Astrocyte (in vitro differentiated cells and primary cell): ENCODE results near the gene OLFML3. TPM values are rescaled to one million over a fixed set of nuclear protein-coding genes. Genes with fewer than 3 reads are reported as not detected.

Experiments used
- DNase-seq: peaks from one replicate; pipeline ENCODE4 v3.0.0-alpha.2; 2010; ENCODE audit warnings: low read depth
- FAIRE-seq: peaks from 2 replicates; lab custom pipeline; 2011; peaks lifted over from hg19 to GRCh38; lab: Jason Lieb, UNC
- H2AFZ ChIP-seq: 2 replicates; pipeline ENCODE4 v1.6.0; 2012; ENCODE audit warnings: low read depth, low read length, inconsistent platforms
- H3K27ac ChIP-seq: 2 replicates; pipeline ENCODE4 v1.5.1; 2011; ENCODE audit warnings: low read depth, low read length, inconsistent platforms
- H3K27me3 ChIP-seq: 2 replicates; pipeline ENCODE4 v1.6.0; 2011; ENCODE audit warnings: low read length, inconsistent platforms; ENCODE audit not compliant: insufficient read depth
- H3K36me3 ChIP-seq: 2 replicates; pipeline ENCODE4 v1.5.1; 2011; ENCODE audit warnings: low read length, inconsistent platforms; ENCODE audit not compliant: insufficient read depth
- H3K4me1 ChIP-seq: 2 replicates; pipeline ENCODE4 v1.5.1; 2011; ENCODE audit warnings: low read length, inconsistent platforms; ENCODE audit not compliant: insufficient read depth
- H3K4me2 ChIP-seq: 2 replicates; pipeline ENCODE4 v1.6.0; 2012; ENCODE audit warnings: low read length, inconsistent platforms
- H3K4me3 ChIP-seq: 2 replicates; pipeline ENCODE4 v1.5.1; 2011; ENCODE audit warnings: low read depth, mild to moderate bottlenecking, low read length, inconsistent platforms; ENCODE audit not compliant: insufficient read depth
- H3K79me2 ChIP-seq: 2 replicates; pipeline ENCODE4 v1.6.0; 2012; ENCODE audit warnings: mild to moderate bottlenecking, low read length, inconsistent platforms; ENCODE audit not compliant: insufficient read depth
- H3K9ac ChIP-seq: 2 replicates; pipeline ENCODE4 v1.6.0; 2012; ENCODE audit warnings: mild to moderate bottlenecking, low read length, inconsistent platforms
- H3K9me3 ChIP-seq: 2 replicates; pipeline ENCODE4 v1.5.1; 2012; ENCODE audit warnings: low read depth, mild to moderate bottlenecking, low read length, inconsistent platforms; ENCODE audit not compliant: insufficient read depth
- H4K20me1 ChIP-seq: 2 replicates; pipeline ENCODE4 v1.6.0; 2012; ENCODE audit warnings: low read length, inconsistent platforms; ENCODE audit not compliant: insufficient read depth
- H3K27ac Mint-ChIP-seq: one replicate; pipeline ENCODE4 v1.8.0; 2021; ENCODE audit warnings: mild to moderate bottlenecking, mixed read lengths; ENCODE audit not compliant: unreplicated experiment
- H3K27me3 Mint-ChIP-seq: one replicate; pipeline ENCODE4 v1.8.0; 2021; ENCODE audit warnings: low read depth, mixed read lengths; ENCODE audit not compliant: unreplicated experiment
- H3K36me3 Mint-ChIP-seq: one replicate; pipeline ENCODE4 v1.8.0; 2021; ENCODE audit warnings: low read depth, mixed read lengths; ENCODE audit not compliant: unreplicated experiment
- H3K4me1 Mint-ChIP-seq: one replicate; pipeline ENCODE4 v1.8.0; 2021; ENCODE audit warnings: low read depth, mixed read lengths; ENCODE audit not compliant: unreplicated experiment
- H3K4me3 Mint-ChIP-seq: one replicate; pipeline ENCODE4 v1.8.0; 2021; ENCODE audit warnings: mild to moderate bottlenecking, moderate library complexity, mixed read lengths; ENCODE audit not compliant: unreplicated experiment
- H3K9me3 Mint-ChIP-seq: one replicate; pipeline ENCODE4 v1.8.0; 2021; ENCODE audit warnings: mild to moderate bottlenecking, mixed read lengths; ENCODE audit not compliant: unreplicated experiment
- CTCF ChIP-seq: IDR thresholded peaks from 2 replicates; pipeline ENCODE4 v1.5.1; 2011; ENCODE audit warnings: low read depth, mild to moderate bottlenecking, inconsistent platforms, low read length, moderate library complexity; ENCODE audit not compliant: insufficient read depth
- EZH2 ChIP-seq: IDR thresholded peaks from 2 replicates; pipeline ENCODE4 v1.6.1; 2012; ENCODE audit warnings: mild to moderate bottlenecking, low read length, inconsistent platforms; ENCODE audit not compliant: insufficient read depth
- total RNA-seq: library from RNA; stranded (reverse); gene quantifications from 2 replicates; pipeline ENCODE4 v1.2.1, GENCODE V29; 2021

Gene OLFML3
- total RNA-seq, 1 donor from 2014 or later: 26.7 TPM

GRCh38 chr1:113991467-113991997 is 12.3 kb downstream of the OLFML3 start:
- H3K4me1 Mint-ChIP-seq: no peaks in the 10 kb centered on the region
- Histone ChIP-seq H3K79me2 (no peaks in the 10 kb centered on the region), H4K20me1 (no peaks in the 10 kb centered on the region), H3K4me3 (no peak overlapping the region), H3K4me1 (no peaks in the 10 kb centered on the region), H3K27me3 (no peaks in the 10 kb centered on the region), H3K9me3 (no peaks in the 10 kb centered on the region), H3K9ac (no peak overlapping the region), H3K4me2 (no peak overlapping the region), H3K36me3 (no peaks in the 10 kb centered on the region), H3K27ac (no peak overlapping the region), H2AFZ (no peak overlapping the region)
- peaks cover 3% of the 10 kb centered on the region for H3K36me3 Mint-ChIP-seq
- H3K4me3 Mint-ChIP-seq: no peak overlapping the region
- FAIRE-seq: no peak
- no peak for TF ChIP-seq EZH2
- TF ChIP-seq CTCF: no peak
- H3K27me3 Mint-ChIP-seq: peaks cover 3% of the 10 kb centered on the region
- no peak overlapping the region for H3K27ac Mint-ChIP-seq
- no peak for DNase-seq
- H3K9me3 Mint-ChIP-seq: peaks cover 20% of the 10 kb centered on the region

GRCh38 chr1:113993072-113993471 is 13.8 kb downstream of the OLFML3 start:
- Histone ChIP-seq H3K4me2 (no peak overlapping the region), H3K4me3 (no peak overlapping the region), H3K9ac (no peak overlapping the region), H3K36me3 (no peaks in the 10 kb centered on the region), H3K27ac (no peak overlapping the region), H3K27me3 (no peaks in the 10 kb centered on the region), H3K79me2 (no peaks in the 10 kb centered on the region), H3K9me3 (no peaks in the 10 kb centered on the region), H3K4me1 (no peaks in the 10 kb centered on the region), H2AFZ (no peak overlapping the region), H4K20me1 (no peaks in the 10 kb centered on the region)
- Mint-ChIP-seq H3K27ac (no peak overlapping the region), H3K36me3 (peaks cover 3% of the 10 kb centered on the region), H3K27me3 (peaks cover 3% of the 10 kb centered on the region), H3K4me3 (no peak overlapping the region), H3K9me3 (peaks cover 18% of the 10 kb centered on the region), H3K4me1 (no peaks in the 10 kb centered on the region)
- FAIRE-seq: no peak
- DNase-seq: no peak
- TF ChIP-seq CTCF (no peak), EZH2 (no peak)

GRCh38 chr1:113993766-113994165 is 14.5 kb downstream of the OLFML3 start:
- Histone ChIP-seq H2AFZ (no peak overlapping the region), H4K20me1 (no peaks in the 10 kb centered on the region), H3K36me3 (no peaks in the 10 kb centered on the region), H3K27me3 (no peaks in the 10 kb centered on the region), H3K9me3 (no peaks in the 10 kb centered on the region), H3K27ac (no peak overlapping the region), H3K4me2 (no peak overlapping the region), H3K4me1 (no peaks in the 10 kb centered on the region), H3K9ac (no peak overlapping the region), H3K4me3 (no peak overlapping the region), H3K79me2 (no peaks in the 10 kb centered on the region)
- Mint-ChIP-seq H3K4me1 (no peaks in the 10 kb centered on the region), H3K9me3 (peaks cover 16% of the 10 kb centered on the region), H3K4me3 (no peak overlapping the region), H3K27me3 (peaks cover 5% of the 10 kb centered on the region), H3K36me3 (peaks cover 3% of the 10 kb centered on the region), H3K27ac (no peak overlapping the region)
- TF ChIP-seq CTCF (no peak), EZH2 (no peak)
- FAIRE-seq (no peak), DNase-seq (no peak)
